Caco-2 (cell line): Measurements from ENCODE around the gene PLXNA1. TPM values are rescaled to one million over a fixed set of nuclear protein-coding genes. Genes with fewer than 3 reads are reported as not detected.

Experiments used
- BruUV-seq: library from RNA; stranded (reverse); fragments of 400-500 nt; replicated peaks from 2 replicates; lab custom pipeline; 2021; lab: Mats Ljungman, UMichigan
- CTCF ChIA-PET: fragments of 300-600 bp; sonication (Branson Sonifier 250); formaldehyde crosslinking; loops from one replicate; lab custom pipeline; 2022; ENCODE audit warnings: antibody characterized with exemption; lab: Charles Lee
- POLR2A ChIA-PET: fragments of 300-600 bp; sonication (Branson Sonifier 250); formaldehyde crosslinking; loops from one replicate; lab custom pipeline; 2022; ENCODE audit warnings: antibody characterized with exemption; lab: Charles Lee
- DNase-seq, 2 experiments: peaks; one replicate each; pipeline versions ENCODE4 v3.0.0 to v3.0.0-alpha.2; 2020 to 2022
- H3K27me3 ChIP-seq: replicated peaks from 2 replicates; pipeline ENCODE4 v1.6.0; 2011; ENCODE audit warnings: low read length; ENCODE audit not compliant: control insufficient read depth, insufficient read depth
- H3K36me3 ChIP-seq: 2 replicates; pipeline ENCODE4 v1.5.1; 2011; ENCODE audit warnings: low read length; ENCODE audit not compliant: control insufficient read depth, insufficient read depth
- H3K4me1 ChIP-seq: fragments of 250-450 bp; sonication (Bioruptor Pico); 2 replicates; pipeline ENCODE4 v1.5.1; 2020; ENCODE audit warnings: mild to moderate bottlenecking
- H3K4me3 ChIP-seq: 2 replicates; pipeline ENCODE4 v1.5.1; 2011; ENCODE audit warnings: low read depth, mild to moderate bottlenecking, control low read depth, low read length
- H3K9me3 ChIP-seq: fragments of 250-450 bp; sonication (Bioruptor Pico); 2 replicates; pipeline ENCODE4 v1.5.1; 2020; ENCODE audit warnings: mild to moderate bottlenecking, moderate library complexity
- H3K27ac Mint-ChIP-seq: one replicate; pipeline ENCODE4 v1.8.0; 2022; ENCODE audit warnings: mixed read lengths; ENCODE audit not compliant: unreplicated experiment
- H3K27me3 Mint-ChIP-seq: one replicate; pipeline ENCODE4 v1.8.0; 2022; ENCODE audit warnings: mixed read lengths; ENCODE audit not compliant: insufficient read depth, unreplicated experiment
- H3K36me3 Mint-ChIP-seq: one replicate; pipeline ENCODE4 v1.8.0; 2022; ENCODE audit warnings: mild to moderate bottlenecking, mixed read lengths; ENCODE audit not compliant: insufficient read depth, unreplicated experiment
- H3K4me1 Mint-ChIP-seq: one replicate; pipeline ENCODE4 v1.8.0; 2022; ENCODE audit warnings: low read depth, mixed read lengths; ENCODE audit not compliant: unreplicated experiment
- H3K4me3 Mint-ChIP-seq: one replicate; pipeline ENCODE4 v1.8.0; 2022; ENCODE audit warnings: mild to moderate bottlenecking, moderate library complexity, mixed read lengths; ENCODE audit not compliant: unreplicated experiment
- H3K9me3 Mint-ChIP-seq: one replicate; pipeline ENCODE4 v1.8.0; 2022; ENCODE audit warnings: mixed read lengths; ENCODE audit not compliant: unreplicated experiment
- intact Hi-C: fragments of 100-400 bp; cut with micrococcal nuclease; formaldehyde crosslinking; loops from one replicate; pipeline ENCODE4 v1.10.0; 2022; ENCODE audit not compliant: unreplicated experiment
- total RNA-seq: library from RNA; stranded (reverse); gene quantifications from 2 replicates; pipeline ENCODE4 v1.2.3, GENCODE V29; 2022
- TF ChIP-seq, protein P1 (sequence below), 2 experiments: fragments of 200-600 bp in 1 of 2; IDR thresholded peaks; 1 replicate in 1 of 2; 2 replicates in 1 of 2; pipeline versions ENCODE4 v1.5.1 to v1.8.0; 2011 to 2022; ENCODE audit warnings: antibody characterized with exemption in 1 of 2, control low read depth in 1 of 2, inconsistent platforms in 1 of 2, low read depth in 1 of 2, low read length in 1 of 2, mild to moderate bottlenecking in 1 of 2, moderate library complexity in 1 of 2; ENCODE audit not compliant: insufficient read depth in 1 of 2, severe bottlenecking in 1 of 2, unreplicated experiment in 1 of 2

Gene PLXNA1
- total RNA-seq, 1 experiment from 2014 or later = 95.1 TPM

GRCh38 chr3:126972866-126973265 is 10.0 kb upstream of the PLXNA1 start:
- H3K9me3 Mint-ChIP-seq = peaks cover 20% of the 10 kb centered on the region
- no peak overlapping the region for H3K27ac Mint-ChIP-seq
- TF ChIP-seq, protein P1, sequence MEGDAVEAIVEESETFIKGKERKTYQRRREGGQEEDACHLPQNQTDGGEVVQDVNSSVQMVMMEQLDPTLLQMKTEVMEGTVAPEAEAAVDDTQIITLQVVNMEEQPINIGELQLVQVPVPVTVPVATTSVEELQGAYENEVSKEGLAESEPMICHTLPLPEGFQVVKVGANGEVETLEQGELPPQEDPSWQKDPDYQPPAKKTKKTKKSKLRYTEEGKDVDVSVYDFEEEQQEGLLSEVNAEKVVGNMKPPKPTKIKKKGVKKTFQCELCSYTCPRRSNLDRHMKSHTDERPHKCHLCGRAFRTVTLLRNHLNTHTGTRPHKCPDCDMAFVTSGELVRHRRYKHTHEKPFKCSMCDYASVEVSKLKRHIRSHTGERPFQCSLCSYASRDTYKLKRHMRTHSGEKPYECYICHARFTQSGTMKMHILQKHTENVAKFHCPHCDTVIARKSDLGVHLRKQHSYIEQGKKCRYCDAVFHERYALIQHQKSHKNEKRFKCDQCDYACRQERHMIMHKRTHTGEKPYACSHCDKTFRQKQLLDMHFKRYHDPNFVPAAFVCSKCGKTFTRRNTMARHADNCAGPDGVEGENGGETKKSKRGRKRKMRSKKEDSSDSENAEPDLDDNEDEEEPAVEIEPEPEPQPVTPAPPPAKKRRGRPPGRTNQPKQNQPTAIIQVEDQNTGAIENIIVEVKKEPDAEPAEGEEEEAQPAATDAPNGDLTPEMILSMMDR (IDR thresholded peaks at IDR 0.05; ENCODE audit: insufficient read depth in 1 of 2, low read depth in 1 of 2, low read length in 1 of 2, severe bottlenecking in 1 of 2, unreplicated experiment in 1 of 2) = no peak
- Histone ChIP-seq H3K36me3 (no peaks in the 10 kb centered on the region; the same call in 1 of the 2 replicates), H3K27me3 (no peaks in the 10 kb centered on the region), H3K9me3 (peaks cover 16% of the 10 kb centered on the region), H3K4me3 (no peak overlapping the region), H3K4me1 (no peaks in the 10 kb centered on the region)
- intact Hi-C loops = no loop called here
- no peaks in the 10 kb centered on the region for H3K27me3 Mint-ChIP-seq
- ChIA-PET CTCF (no interaction called here), POLR2A (no interaction called here)
- H3K36me3 Mint-ChIP-seq = peaks cover 5% of the 10 kb centered on the region
- H3K4me1 Mint-ChIP-seq = peaks cover 6% of the 10 kb centered on the region
- no peak for DNase-seq
- no TSS peak for BruUV-seq
- H3K4me3 Mint-ChIP-seq = no peak overlapping the region

GRCh38 chr3:126973814-126974213 is 9.1 kb upstream of the PLXNA1 start:
- Mint-ChIP-seq H3K4me1 (peaks cover 6% of the 10 kb centered on the region), H3K27me3 (no peaks in the 10 kb centered on the region), H3K4me3 (no peak overlapping the region), H3K36me3 (peaks cover 10% of the 10 kb centered on the region), H3K27ac (no peak overlapping the region), H3K9me3 (peaks cover 20% of the 10 kb centered on the region)
- Histone ChIP-seq H3K4me3 (no peak overlapping the region), H3K36me3 (no peaks in the 10 kb centered on the region; the same call in 1 of the 2 replicates), H3K27me3 (no peaks in the 10 kb centered on the region), H3K9me3 (peaks cover 16% of the 10 kb centered on the region), H3K4me1 (no peaks in the 10 kb centered on the region)
- TF ChIP-seq, protein P1 (IDR thresholded peaks at IDR 0.05; ENCODE audit: insufficient read depth in 1 of 2, low read depth in 1 of 2, low read length in 1 of 2, severe bottlenecking in 1 of 2, unreplicated experiment in 1 of 2) = no peak
- DNase-seq = no peak
- no TSS peak for BruUV-seq
- POLR2A ChIA-PET = no interaction called here
- intact Hi-C loops = no loop called here
- CTCF ChIA-PET = no interaction called here

GRCh38 chr3:126974756-126975155 is 8.2 kb upstream of the PLXNA1 start:
- intact Hi-C loops = no loop called here
- peaks cover 20% of the 10 kb centered on the region for H3K9me3 Mint-ChIP-seq
- no TSS peak for BruUV-seq
- H3K4me3 ChIP-seq = no peak overlapping the region
- ChIA-PET CTCF (no interaction called here), POLR2A (no interaction called here)
- no peak for DNase-seq
- no peaks in the 10 kb centered on the region for H3K27me3 Mint-ChIP-seq
- H3K4me3 Mint-ChIP-seq = no peak overlapping the region
- no peaks in the 10 kb centered on the region for H3K4me1 ChIP-seq
- H3K27me3 ChIP-seq = no peaks in the 10 kb centered on the region
- peaks cover 2% of the 10 kb centered on the region for H3K4me1 Mint-ChIP-seq
- TF ChIP-seq, protein P1 (IDR thresholded peaks at IDR 0.05; ENCODE audit: insufficient read depth in 1 of 2, low read depth in 1 of 2, low read length in 1 of 2, severe bottlenecking in 1 of 2, unreplicated experiment in 1 of 2) = no peak
- H3K9me3 ChIP-seq = peaks cover 16% of the 10 kb centered on the region
- H3K36me3 ChIP-seq = no peaks in the 10 kb centered on the region; the same call in 1 of the 2 replicates
- peaks cover 10% of the 10 kb centered on the region for H3K36me3 Mint-ChIP-seq
- no peak overlapping the region for H3K27ac Mint-ChIP-seq
